ENCODE measurements around the gene EP400.

Gene EP400

GRCh38 chr12:132018193-132018916 is 68.6 kb downstream of the EP400 start:
- DNase-seq (ENCODE audit: low read depth, low spot score): no peak

GRCh38 chr12:132019891-132020290 is 70.1 kb downstream of the EP400 start:
- DNase-seq (ENCODE audit: low read depth, low spot score): no peak

- no peak for DNase-seq (ENCODE audit: low read depth, low spot score)
Observed at GRCh38 chr12:132020292-132020691, 70.5 kb downstream of the EP400 start.

GRCh38 chr12:132021031-132021871 is 71.5 kb downstream of the EP400 start:
- no peak for DNase-seq (ENCODE audit: low read depth, low spot score)

GRCh38 chr12:132021965-132022364 is 72.2 kb downstream of the EP400 start:
- no peak for DNase-seq (ENCODE audit: low read depth, low spot score)

GRCh38 chr12:132023658-132024057 is 73.9 kb downstream of the EP400 start:
- DNase-seq (ENCODE audit: low read depth, low spot score): no peak

- no peak for DNase-seq (ENCODE audit: low read depth, low spot score)
Observed at GRCh38 chr12:132024758-132025157, 75.0 kb downstream of the EP400 start.

- DNase-seq (ENCODE audit: low read depth, low spot score): no peak
Observed at GRCh38 chr12:132025526-132025925, 75.8 kb downstream of the EP400 start.

GRCh38 chr12:132026061-132026795 is 76.5 kb downstream of the EP400 start:
- no peak for DNase-seq (ENCODE audit: low read depth, low spot score)

GRCh38 chr12:132026796-132027500 is 77.2 kb downstream of the EP400 start:
- DNase-seq (ENCODE audit: low read depth, low spot score): no peak

- DNase-seq (ENCODE audit: low read depth, low spot score): no peak
Observed at GRCh38 chr12:132027636-132028035, 77.9 kb downstream of the EP400 start.

GRCh38 chr12:132028111-132028510 is 78.4 kb downstream of the EP400 start:
- DNase-seq (ENCODE audit: low read depth, low spot score): no peak

- DNase-seq (ENCODE audit: low read depth, low spot score): no peak
Observed at GRCh38 chr12:132029503-132030300, 80.0 kb downstream of the EP400 start.

- no peak for DNase-seq (ENCODE audit: low read depth, low spot score)
Observed at GRCh38 chr12:132030367-132031038, 80.8 kb downstream of the EP400 start.

- no peak for DNase-seq (ENCODE audit: low read depth, low spot score)
Observed at GRCh38 chr12:132033627-132034026, 83.9 kb downstream of the EP400 start.

- DNase-seq (ENCODE audit: low read depth, low spot score): no peak
Observed at GRCh38 chr12:132036063-132036683, 86.4 kb downstream of the EP400 start.

- no peak for DNase-seq (ENCODE audit: low read depth, low spot score)
Observed at GRCh38 chr12:132040906-132041606, 91.3 kb downstream of the EP400 start.

- DNase-seq (ENCODE audit: low read depth, low spot score): no peak
Observed at GRCh38 chr12:132043216-132043615, 93.5 kb downstream of the EP400 start.
